ENCODE data around the gene MPHOSPH10. TPM values are rescaled to one million over a fixed set of nuclear protein-coding genes. Genes with fewer than 3 reads are reported as not detected.
A peak's percentile ranks its signal among the peaks of the same experiment; 100 is the strongest.

MPHOSPH10 gene
- total and polyA plus RNA-seq, 2 of the 13 experiments (the other 11 are each of a cell fraction or from before 2014, with no cell fraction given) = 37.8 to 137 TPM

DNA sequence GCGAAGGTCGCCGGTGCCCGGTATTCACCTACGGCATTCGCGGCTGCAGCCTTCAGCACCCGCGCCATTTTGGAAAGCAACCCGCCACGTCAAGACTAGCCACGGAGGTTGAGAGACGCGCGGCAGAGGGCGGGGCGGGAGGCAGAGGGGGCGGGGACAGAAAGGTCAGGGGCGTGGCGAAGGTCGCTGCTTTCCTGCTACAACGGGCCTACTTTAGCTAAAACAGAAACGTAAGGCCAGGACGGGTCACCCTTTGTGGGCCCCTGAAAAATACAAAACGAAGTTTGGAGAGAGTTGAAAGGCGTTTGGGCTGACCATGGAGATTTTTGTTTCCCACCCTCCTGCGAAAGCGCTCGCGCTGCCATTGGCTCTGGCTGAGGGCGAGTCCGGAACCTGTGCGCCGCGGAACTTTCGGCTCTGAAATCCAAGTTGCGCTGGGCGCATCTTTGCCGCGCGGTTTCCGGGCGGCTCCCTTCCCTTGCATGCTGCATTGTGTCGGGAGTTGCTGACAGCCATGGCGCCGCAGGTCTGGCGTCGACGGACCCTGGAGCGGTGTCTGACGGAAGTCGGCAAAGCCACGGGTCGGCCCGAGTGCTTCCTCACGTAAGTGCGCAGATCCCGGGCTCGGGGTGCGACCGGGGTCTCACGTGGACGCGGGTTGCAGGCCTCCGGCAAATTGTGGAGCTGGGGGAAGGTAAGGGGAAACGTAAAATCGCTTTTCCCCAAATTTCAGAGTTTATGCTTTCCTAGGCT is at the start of gene MPHOSPH10, which contains the start of gene MCEE (continued):
- TF ChIP-seq DPF2 (CRISPR knock-in tag; IDR thresholded peaks at IDR 0.05; ENCODE audit: borderline replicate concordance, low read depth) (no peak), ZNF138 (CRISPR knock-in tag; IDR thresholded peaks at IDR 0.05; ENCODE audit: low read depth) (peak; percentile 67), ETV6 (CRISPR knock-in tag; conservative IDR thresholded peaks at IDR 0.05) (peak; percentile 91), ZFY (CRISPR knock-in tag; IDR thresholded peaks at IDR 0.05) (peak; percentile 92), ISL2 (CRISPR knock-in tag; IDR thresholded peaks at IDR 0.05) (peak; percentile 81), NBN (conservative IDR thresholded peaks at IDR 0.05) (no peak), SP1 (IDR thresholded peaks at IDR 0.05) (no peak), SP1 (CRISPR knock-in tag; IDR thresholded peaks at IDR 0.05) (peak; percentile 78), ARNT2 (CRISPR knock-in tag; IDR thresholded peaks at IDR 0.05; ENCODE audit: low read depth) (peak; percentile 95), ZMYM2 (CRISPR knock-in tag; IDR thresholded peaks at IDR 0.05) (no peak), ZNF556 (CRISPR knock-in tag; IDR thresholded peaks at IDR 0.05; ENCODE audit: borderline replicate concordance) (peak; percentile 78; the same call in 1 of the 2 replicates), SSRP1 (CRISPR knock-in tag; IDR thresholded peaks at IDR 0.05) (peak; percentile 44; the same call in 1 of the 2 replicates), MEIS1 (CRISPR knock-in tag; IDR thresholded peaks at IDR 0.05; ENCODE audit: borderline replicate concordance) (peak; percentile 34; the same call in 1 of the 2 replicates), ARID2 (CRISPR knock-in tag; IDR thresholded peaks at IDR 0.05; ENCODE audit: borderline replicate concordance) (peak; percentile 20; the same call in 1 of the 2 replicates)
- TF ChIP-seq, protein P1, sequence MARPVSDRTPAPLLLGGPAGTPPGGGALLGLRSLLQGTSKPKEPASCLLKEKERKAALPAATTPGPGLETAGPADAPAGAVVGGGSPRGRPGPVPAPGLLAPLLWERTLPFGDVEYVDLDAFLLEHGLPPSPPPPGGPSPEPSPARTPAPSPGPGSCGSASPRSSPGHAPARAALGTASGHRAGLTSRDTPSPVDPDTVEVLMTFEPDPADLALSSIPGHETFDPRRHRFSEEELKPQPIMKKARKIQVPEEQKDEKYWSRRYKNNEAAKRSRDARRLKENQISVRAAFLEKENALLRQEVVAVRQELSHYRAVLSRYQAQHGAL (CRISPR knock-in tag; IDR thresholded peaks at IDR 0.05; ENCODE audit: not compliant biosample characterization) = peak; percentile 88
- TF ChIP-seq, protein P2, sequence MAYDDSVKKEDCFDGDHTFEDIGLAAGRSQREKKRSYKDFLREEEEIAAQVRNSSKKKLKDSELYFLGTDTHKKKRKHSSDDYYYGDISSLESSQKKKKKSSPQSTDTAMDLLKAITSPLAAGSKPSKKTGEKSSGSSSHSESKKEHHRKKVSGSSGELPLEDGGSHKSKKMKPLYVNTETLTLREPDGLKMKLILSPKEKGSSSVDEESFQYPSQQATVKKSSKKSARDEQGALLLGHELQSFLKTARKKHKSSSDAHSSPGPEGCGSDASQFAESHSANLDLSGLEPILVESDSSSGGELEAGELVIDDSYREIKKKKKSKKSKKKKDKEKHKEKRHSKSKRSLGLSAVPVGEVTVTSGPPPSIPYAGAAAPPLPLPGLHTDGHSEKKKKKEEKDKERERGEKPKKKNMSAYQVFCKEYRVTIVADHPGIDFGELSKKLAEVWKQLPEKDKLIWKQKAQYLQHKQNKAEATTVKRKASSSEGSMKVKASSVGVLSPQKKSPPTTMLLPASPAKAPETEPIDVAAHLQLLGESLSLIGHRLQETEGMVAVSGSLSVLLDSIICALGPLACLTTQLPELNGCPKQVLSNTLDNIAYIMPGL (CRISPR knock-in tag; IDR thresholded peaks at IDR 0.05; ENCODE audit: borderline replicate concordance in 1 of 2, low read depth in 1 of 2) = peak; percentile 93 to 94
- TF ChIP-seq, protein P3, sequence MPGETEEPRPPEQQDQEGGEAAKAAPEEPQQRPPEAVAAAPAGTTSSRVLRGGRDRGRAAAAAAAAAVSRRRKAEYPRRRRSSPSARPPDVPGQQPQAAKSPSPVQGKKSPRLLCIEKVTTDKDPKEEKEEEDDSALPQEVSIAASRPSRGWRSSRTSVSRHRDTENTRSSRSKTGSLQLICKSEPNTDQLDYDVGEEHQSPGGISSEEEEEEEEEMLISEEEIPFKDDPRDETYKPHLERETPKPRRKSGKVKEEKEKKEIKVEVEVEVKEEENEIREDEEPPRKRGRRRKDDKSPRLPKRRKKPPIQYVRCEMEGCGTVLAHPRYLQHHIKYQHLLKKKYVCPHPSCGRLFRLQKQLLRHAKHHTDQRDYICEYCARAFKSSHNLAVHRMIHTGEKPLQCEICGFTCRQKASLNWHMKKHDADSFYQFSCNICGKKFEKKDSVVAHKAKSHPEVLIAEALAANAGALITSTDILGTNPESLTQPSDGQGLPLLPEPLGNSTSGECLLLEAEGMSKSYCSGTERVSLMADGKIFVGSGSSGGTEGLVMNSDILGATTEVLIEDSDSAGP (CRISPR knock-in tag; IDR thresholded peaks at IDR 0.05; ENCODE audit: borderline replicate concordance) = peak; percentile 95
- TF ChIP-seq, protein P4, sequence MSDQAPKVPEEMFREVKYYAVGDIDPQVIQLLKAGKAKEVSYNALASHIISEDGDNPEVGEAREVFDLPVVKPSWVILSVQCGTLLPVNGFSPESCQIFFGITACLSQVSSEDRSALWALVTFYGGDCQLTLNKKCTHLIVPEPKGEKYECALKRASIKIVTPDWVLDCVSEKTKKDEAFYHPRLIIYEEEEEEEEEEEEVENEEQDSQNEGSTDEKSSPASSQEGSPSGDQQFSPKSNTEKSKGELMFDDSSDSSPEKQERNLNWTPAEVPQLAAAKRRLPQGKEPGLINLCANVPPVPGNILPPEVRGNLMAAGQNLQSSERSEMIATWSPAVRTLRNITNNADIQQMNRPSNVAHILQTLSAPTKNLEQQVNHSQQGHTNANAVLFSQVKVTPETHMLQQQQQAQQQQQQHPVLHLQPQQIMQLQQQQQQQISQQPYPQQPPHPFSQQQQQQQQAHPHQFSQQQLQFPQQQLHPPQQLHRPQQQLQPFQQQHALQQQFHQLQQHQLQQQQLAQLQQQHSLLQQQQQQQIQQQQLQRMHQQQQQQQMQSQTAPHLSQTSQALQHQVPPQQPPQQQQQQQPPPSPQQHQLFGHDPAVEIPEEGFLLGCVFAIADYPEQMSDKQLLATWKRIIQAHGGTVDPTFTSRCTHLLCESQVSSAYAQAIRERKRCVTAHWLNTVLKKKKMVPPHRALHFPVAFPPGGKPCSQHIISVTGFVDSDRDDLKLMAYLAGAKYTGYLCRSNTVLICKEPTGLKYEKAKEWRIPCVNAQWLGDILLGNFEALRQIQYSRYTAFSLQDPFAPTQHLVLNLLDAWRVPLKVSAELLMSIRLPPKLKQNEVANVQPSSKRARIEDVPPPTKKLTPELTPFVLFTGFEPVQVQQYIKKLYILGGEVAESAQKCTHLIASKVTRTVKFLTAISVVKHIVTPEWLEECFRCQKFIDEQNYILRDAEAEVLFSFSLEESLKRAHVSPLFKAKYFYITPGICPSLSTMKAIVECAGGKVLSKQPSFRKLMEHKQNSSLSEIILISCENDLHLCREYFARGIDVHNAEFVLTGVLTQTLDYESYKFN (CRISPR knock-in tag; conservative IDR thresholded peaks at IDR 0.05) = no peak
- TF ChIP-seq, protein P5, sequence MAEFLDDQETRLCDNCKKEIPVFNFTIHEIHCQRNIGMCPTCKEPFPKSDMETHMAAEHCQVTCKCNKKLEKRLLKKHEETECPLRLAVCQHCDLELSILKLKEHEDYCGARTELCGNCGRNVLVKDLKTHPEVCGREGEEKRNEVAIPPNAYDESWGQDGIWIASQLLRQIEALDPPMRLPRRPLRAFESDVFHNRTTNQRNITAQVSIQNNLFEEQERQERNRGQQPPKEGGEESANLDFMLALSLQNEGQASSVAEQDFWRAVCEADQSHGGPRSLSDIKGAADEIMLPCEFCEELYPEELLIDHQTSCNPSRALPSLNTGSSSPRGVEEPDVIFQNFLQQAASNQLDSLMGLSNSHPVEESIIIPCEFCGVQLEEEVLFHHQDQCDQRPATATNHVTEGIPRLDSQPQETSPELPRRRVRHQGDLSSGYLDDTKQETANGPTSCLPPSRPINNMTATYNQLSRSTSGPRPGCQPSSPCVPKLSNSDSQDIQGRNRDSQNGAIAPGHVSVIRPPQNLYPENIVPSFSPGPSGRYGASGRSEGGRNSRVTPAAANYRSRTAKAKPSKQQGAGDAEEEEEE (CRISPR knock-in tag; IDR thresholded peaks at IDR 0.05; ENCODE audit: borderline replicate concordance) = no peak
